Suprapubic skin (tissue), 4 donors: ENCODE data around the gene GPR75.

Experiments
- CTCF ChIP-seq, 2 donors: fragments of 200-600 bp in 1 of 2; fragments of 450-650 bp in 1 of 2; sonication (generic) in 1 of 2; IDR thresholded peaks; one replicate each; pipeline ENCODE4 v1.5.1; 2016 to 2019; ENCODE audit warnings: antibody characterized with exemption in 2 of 2, mild to moderate bottlenecking in 1 of 2, moderate library complexity in 1 of 2
- EP300 ChIP-seq: sonication (generic); formaldehyde crosslinking; IDR thresholded peaks from one replicate; pipeline ENCODE4 v1.6.1; 2017; ENCODE audit warnings: antibody characterized with exemption
- POLR2A ChIP-seq, 2 donors: fragments of 450-650 bp; IDR thresholded peaks; one replicate each; pipeline ENCODE4 v1.6.1; 2017; ENCODE audit warnings: antibody characterized with exemption in 2 of 2, mild to moderate bottlenecking in 2 of 2, moderate library complexity in 2 of 2
- POLR2AphosphoS5 ChIP-seq, 3 donors: sonication (generic); formaldehyde crosslinking; IDR thresholded peaks; one replicate each; pipeline ENCODE4 v1.6.1; 2017; ENCODE audit warnings: antibody characterized with exemption in 3 of 3

- TF ChIP-seq CTCF (IDR thresholded peaks at IDR 0.05) (no peak), EP300 (no peak), POLR2A (IDR thresholded peaks at IDR 0.05) (no peak), POLR2AphosphoS5 (IDR thresholded peaks at IDR 0.05) (no peak)
Measured at GRCh38 chr2:53861824-53862223, 2.1 kb upstream of the GPR75 start.
